K562 (cell line): ENCODE data around the gene LY6G5B.
A peak's percentile ranks its signal among the peaks of the same experiment; 100 is the strongest.

ENCODE experiments used
- CAMTA2 ChIP-seq: fragments of 250-450 bp; sonication (Bioruptor Pico); conservative IDR thresholded peaks from 2 replicates; pipeline ENCODE4 v1.5.1; 2022
- FOXJ3 ChIP-seq: sonication (generic); formaldehyde crosslinking; IDR thresholded peaks from 2 replicates; pipeline ENCODE4 v1.4.0; 2020; ENCODE audit warnings: mild to moderate bottlenecking, missing genetic modification reagents
- FOXM1 ChIP-seq, 2 experiments: fragments of 450-650 bp in 1 of 2; sonication (generic) in 1 of 2; formaldehyde crosslinking in 1 of 2; IDR thresholded peaks; 2 replicates each; pipeline versions ENCODE4 v1.6.1 to v1.9.0; 2017 to 2022; ENCODE audit warnings: low read depth in 2 of 2, mild to moderate bottlenecking in 2 of 2, missing genetic modification reagents in 1 of 2, moderate library complexity in 1 of 2
- JUN ChIP-seq, 2 experiments: sonication (generic) in 1 of 2; formaldehyde crosslinking in 1 of 2; IDR thresholded peaks; 2 replicates each; pipeline versions ENCODE4 v1.6.1 to v1.8.0; 2012 to 2022; ENCODE audit warnings: borderline replicate concordance in 2 of 2, mild to moderate bottlenecking in 2 of 2, improper control_type of control experiment in 1 of 2, low read depth in 1 of 2, low read length in 1 of 2, missing genetic modification reagents in 1 of 2
- SRF ChIP-seq, 2 experiments: fragments of 250-450, 450-650 bp in 1 of 2; sonication (Bioruptor Pico) in 1 of 2; sonication (generic) in 1 of 2; formaldehyde crosslinking; IDR thresholded peaks; 2 replicates each; pipeline versions ENCODE4 v1.5.0 to v1.5.1; 2020 to 2022; ENCODE audit warnings: mild to moderate bottlenecking in 1 of 2, missing genetic modification reagents in 1 of 2
- ZNF140 ChIP-seq: fragments of 250-450 bp; sonication (Bioruptor Pico); IDR thresholded peaks from 2 replicates; pipeline ENCODE4 v1.8.0; 2021; ENCODE audit warnings: moderate library complexity, mild to moderate bottlenecking, inconsistent platforms
- TF ChIP-seq, protein P1 (sequence below): sonication (generic); formaldehyde crosslinking; IDR thresholded peaks from 2 replicates; pipeline ENCODE4 v1.5.0; 2020; ENCODE audit warnings: missing genetic modification reagents
- TF ChIP-seq, protein P2 (sequence below): conservative IDR thresholded peaks from 2 replicates; pipeline ENCODE4 v1.6.1; 2011; ENCODE audit warnings: low read depth, mild to moderate bottlenecking, low read length; ENCODE audit not compliant: control insufficient read depth
- TF ChIP-seq, protein P3 (sequence below): fragments of 150-350 bp; IDR thresholded peaks from 2 replicates; pipeline ENCODE4 v1.6.1; 2014; ENCODE audit warnings: low read depth, mild to moderate bottlenecking, low read length, borderline replicate concordance
- TF ChIP-seq, protein P4 (sequence below): fragments of 450-650 bp; formaldehyde crosslinking; IDR thresholded peaks from 2 replicates; pipeline ENCODE4 v1.4.0; 2022; ENCODE audit warnings: missing genetic modification characterization

DNA sequence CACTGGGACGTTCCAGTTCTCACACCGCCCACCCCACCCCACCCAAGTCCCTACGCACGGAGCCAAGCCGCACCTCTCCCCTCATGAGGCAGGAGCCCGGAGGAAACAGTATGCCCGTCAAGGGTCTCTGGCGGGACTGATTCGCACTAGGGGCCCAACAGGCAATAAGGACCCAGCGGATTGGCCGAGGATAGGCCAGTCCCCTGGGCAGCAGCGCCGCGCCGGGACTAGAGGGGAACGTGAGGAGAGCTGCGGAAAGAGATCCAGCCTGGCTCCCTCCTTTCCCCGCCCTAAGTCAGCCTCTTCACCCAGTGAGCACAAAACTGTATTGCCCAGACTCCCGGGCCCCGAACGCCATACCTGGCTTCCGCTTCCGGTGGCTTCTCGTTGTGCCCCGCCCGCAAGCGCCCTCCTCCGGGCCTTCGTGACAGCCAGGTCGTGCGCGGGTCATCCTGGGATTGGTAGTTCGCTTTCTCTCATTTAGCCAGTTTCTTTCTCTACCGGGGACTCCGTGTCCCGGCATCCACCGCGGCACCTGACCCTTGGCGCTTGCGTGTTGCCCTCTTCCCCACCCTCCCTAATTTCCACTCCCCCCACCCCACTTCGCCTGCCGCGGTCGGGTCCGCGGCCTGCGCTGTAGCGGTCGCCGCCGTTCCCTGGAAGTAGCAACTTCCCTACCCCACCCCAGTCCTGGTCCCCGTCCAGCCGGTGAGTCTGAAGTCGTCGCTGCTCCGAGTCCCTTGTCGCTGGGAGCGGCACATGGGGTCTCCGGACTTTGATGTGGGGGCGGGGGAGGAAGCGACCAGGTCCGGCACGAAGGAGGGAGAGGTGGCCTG is 4.1 kb upstream of the LY6G5B start, which contains the start of gene CSNK2B:
- TF ChIP-seq, protein P1, sequence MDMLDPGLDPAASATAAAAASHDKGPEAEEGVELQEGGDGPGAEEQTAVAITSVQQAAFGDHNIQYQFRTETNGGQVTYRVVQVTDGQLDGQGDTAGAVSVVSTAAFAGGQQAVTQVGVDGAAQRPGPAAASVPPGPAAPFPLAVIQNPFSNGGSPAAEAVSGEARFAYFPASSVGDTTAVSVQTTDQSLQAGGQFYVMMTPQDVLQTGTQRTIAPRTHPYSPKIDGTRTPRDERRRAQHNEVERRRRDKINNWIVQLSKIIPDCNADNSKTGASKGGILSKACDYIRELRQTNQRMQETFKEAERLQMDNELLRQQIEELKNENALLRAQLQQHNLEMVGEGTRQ: no peak
- no peak; the same call in 1 of the 2 replicates for TF ChIP-seq FOXM1 (IDR thresholded peaks at IDR 0.05; ENCODE audit: low read depth)
- no peak; the same call in 1 of the 2 replicates for TF ChIP-seq FOXM1 (CRISPR knock-in tag; IDR thresholded peaks at IDR 0.05; ENCODE audit: low read depth)
- peak; percentile 51; the same call in 1 of the 2 replicates for TF ChIP-seq JUN (IDR thresholded peaks at IDR 0.05; ENCODE audit: borderline replicate concordance, low read depth, low read length)
- no peak for TF ChIP-seq JUN (CRISPR knock-in tag; IDR thresholded peaks at IDR 0.05; ENCODE audit: borderline replicate concordance)
- peak; percentile 70 to 97 for TF ChIP-seq SRF (CRISPR knock-in tag; IDR thresholded peaks at IDR 0.05)
- TF ChIP-seq FOXJ3: no peak
- TF ChIP-seq, protein P2, sequence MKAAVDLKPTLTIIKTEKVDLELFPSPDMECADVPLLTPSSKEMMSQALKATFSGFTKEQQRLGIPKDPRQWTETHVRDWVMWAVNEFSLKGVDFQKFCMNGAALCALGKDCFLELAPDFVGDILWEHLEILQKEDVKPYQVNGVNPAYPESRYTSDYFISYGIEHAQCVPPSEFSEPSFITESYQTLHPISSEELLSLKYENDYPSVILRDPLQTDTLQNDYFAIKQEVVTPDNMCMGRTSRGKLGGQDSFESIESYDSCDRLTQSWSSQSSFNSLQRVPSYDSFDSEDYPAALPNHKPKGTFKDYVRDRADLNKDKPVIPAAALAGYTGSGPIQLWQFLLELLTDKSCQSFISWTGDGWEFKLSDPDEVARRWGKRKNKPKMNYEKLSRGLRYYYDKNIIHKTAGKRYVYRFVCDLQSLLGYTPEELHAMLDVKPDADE: peak; percentile 98
- TF ChIP-seq, protein P3, sequence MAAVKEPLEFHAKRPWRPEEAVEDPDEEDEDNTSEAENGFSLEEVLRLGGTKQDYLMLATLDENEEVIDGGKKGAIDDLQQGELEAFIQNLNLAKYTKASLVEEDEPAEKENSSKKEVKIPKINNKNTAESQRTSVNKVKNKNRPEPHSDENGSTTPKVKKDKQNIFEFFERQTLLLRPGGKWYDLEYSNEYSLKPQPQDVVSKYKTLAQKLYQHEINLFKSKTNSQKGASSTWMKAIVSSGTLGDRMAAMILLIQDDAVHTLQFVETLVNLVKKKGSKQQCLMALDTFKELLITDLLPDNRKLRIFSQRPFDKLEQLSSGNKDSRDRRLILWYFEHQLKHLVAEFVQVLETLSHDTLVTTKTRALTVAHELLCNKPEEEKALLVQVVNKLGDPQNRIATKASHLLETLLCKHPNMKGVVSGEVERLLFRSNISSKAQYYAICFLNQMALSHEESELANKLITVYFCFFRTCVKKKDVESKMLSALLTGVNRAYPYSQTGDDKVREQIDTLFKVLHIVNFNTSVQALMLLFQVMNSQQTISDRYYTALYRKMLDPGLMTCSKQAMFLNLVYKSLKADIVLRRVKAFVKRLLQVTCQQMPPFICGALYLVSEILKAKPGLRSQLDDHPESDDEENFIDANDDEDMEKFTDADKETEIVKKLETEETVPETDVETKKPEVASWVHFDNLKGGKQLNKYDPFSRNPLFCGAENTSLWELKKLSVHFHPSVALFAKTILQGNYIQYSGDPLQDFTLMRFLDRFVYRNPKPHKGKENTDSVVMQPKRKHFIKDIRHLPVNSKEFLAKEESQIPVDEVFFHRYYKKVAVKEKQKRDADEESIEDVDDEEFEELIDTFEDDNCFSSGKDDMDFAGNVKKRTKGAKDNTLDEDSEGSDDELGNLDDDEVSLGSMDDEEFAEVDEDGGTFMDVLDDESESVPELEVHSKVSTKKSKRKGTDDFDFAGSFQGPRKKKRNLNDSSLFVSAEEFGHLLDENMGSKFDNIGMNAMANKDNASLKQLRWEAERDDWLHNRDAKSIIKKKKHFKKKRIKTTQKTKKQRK: no peak
- TF ChIP-seq CAMTA2 (CRISPR knock-in tag): peak; percentile 95
- TF ChIP-seq ZNF140 (CRISPR knock-in tag): no peak
- TF ChIP-seq, protein P4, sequence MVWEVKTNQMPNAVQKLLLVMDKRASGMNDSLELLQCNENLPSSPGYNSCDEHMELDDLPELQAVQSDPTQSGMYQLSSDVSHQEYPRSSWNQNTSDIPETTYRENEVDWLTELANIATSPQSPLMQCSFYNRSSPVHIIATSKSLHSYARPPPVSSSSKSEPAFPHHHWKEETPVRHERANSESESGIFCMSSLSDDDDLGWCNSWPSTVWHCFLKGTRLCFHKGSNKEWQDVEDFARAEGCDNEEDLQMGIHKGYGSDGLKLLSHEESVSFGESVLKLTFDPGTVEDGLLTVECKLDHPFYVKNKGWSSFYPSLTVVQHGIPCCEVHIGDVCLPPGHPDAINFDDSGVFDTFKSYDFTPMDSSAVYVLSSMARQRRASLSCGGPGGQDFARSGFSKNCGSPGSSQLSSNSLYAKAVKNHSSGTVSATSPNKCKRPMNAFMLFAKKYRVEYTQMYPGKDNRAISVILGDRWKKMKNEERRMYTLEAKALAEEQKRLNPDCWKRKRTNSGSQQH (CRISPR knock-in tag): peak; percentile 62
